GM19467 (cell line): ENCODE data around the gene TNFRSF25.
"Not testable (repeated sequence)": the region's sequence is repeated elsewhere in the genome, so short reads cannot be mapped to it uniquely, and the experiment has no call there.

Experiments
- ATAC-seq: cut with Tn5 transposase; IDR thresholded peaks from one replicate; pipeline ENCODE4 v1.9.1; 2021; ENCODE audit warnings: mild to moderate bottlenecking, moderate library complexity; ENCODE audit not compliant: unreplicated experiment

Gene TNFRSF25

GRCh38 chr1:6437012-6437700 lies 28.8 kb downstream of the TNFRSF25 start:
- not testable (repeated sequence) for ATAC-seq

DNA sequence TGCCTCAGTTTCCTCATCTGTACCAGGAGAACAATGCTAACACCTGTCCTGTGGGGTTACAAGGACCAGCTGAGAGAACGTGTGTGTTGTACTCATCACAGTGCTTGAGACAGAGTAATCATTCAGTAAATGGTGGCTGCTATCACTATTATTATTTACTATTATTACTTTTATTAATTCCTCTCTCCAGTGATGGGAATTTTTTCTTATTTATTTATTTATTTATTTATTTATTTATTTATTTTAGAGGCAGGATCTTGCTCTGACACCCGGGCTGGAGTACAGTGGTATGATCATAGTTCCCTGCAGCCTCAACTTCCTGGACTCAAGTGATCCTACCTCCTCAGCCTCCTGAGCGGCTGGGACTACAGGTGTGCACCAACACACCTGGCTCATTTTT lies 29.7 kb downstream of the TNFRSF25 start:
- not testable (repeated sequence) for ATAC-seq

DNA sequence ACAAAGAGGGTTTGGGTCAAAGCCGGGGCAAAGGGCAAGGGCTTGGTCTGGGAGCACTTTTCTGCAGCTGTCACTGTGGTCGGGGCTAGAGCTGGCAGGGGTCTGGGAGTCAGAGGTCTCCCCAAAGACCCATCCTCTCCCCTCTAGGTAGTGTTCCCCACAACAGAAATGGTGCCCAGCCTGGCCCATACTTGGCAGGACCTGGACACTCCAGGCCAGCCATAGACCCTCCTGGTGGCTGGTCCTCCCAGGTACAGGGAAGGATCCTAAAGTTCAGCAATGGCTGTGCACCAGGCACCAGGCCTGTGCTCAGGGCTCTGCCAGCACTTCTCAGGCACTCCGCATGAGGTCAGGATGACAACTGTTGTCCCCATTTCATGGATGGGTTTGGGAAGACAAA lies 30.4 kb downstream of the TNFRSF25 start:
- no peak for ATAC-seq

- no peak for ATAC-seq
Observed at GRCh38 chr1:6435129-6435528, 30.8 kb downstream of the TNFRSF25 start.

GRCh38 chr1:6434186-6434585 lies 31.8 kb downstream of the TNFRSF25 start:
- no peak for ATAC-seq

DNA sequence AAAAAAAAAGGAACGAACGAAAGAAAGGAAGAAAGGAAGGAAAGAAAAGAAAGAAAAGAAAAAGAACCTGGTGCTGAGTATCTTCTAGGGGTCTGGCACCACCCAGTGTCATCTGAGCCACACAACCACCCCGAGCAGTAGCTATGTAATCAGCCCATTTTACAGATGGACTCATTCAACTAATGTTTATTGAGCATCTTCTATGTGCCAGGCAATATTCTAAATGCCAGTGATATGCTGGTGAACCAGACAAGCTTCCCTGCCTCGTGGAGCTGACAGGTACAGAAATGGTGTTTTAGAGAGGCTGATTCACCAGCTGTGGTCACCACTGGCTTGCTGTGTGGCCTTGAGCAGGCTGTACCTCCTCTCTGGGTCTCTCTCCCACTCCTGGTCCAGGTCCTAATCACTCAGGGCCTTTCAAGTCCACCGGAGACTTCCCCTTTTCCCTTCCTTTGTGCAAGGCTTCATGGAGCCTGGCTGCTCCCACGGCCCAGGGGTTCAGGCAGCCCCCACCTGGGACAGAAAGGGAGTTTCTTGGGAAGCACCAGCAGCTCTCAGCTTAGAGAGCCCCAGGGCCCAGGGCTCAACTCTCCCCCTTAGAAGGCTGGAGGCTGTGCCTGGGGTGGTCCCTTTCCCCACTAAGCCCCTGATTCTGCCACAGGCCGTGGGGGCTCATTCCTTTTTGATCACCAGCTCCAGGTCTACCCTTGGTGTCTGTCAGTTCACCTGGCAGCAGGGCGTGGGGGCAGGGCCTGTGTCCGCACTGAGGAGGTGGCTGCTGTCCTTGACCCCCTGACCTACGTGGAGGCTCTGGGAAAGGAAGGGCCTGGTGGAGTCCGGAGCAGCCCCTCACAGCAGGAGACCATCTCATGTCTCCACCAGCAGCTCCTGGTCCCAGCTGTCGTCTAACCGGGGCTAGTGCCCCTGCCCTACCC lies 34.1 kb downstream of the TNFRSF25 start:
- not testable (repeated sequence) for ATAC-seq

- ATAC-seq = not testable (repeated sequence)
Observed at GRCh38 chr1:6429660-6430411, 36.1 kb downstream of the TNFRSF25 start.

DNA sequence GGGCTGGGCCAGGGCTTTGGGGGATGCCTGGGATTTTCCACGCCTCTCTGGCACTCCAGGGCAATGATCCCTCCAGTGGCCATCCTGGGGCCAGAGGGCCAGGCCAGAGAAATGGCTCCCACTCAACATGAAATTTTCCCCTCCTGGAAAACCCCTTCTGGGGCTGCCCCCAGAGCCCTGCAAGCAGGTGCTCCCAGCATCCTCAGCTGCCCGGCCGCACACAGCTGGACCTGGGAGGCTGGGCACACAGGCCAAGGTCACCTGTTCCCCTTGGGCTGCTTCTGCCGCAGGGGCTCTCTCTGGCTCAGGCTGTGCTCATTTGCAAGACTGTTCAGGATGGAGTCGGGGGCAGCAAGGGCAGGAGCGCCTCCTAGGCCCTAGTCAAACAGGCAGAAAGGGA lies 37.5 kb downstream of the TNFRSF25 start:
- ATAC-seq = not testable (repeated sequence)

DNA sequence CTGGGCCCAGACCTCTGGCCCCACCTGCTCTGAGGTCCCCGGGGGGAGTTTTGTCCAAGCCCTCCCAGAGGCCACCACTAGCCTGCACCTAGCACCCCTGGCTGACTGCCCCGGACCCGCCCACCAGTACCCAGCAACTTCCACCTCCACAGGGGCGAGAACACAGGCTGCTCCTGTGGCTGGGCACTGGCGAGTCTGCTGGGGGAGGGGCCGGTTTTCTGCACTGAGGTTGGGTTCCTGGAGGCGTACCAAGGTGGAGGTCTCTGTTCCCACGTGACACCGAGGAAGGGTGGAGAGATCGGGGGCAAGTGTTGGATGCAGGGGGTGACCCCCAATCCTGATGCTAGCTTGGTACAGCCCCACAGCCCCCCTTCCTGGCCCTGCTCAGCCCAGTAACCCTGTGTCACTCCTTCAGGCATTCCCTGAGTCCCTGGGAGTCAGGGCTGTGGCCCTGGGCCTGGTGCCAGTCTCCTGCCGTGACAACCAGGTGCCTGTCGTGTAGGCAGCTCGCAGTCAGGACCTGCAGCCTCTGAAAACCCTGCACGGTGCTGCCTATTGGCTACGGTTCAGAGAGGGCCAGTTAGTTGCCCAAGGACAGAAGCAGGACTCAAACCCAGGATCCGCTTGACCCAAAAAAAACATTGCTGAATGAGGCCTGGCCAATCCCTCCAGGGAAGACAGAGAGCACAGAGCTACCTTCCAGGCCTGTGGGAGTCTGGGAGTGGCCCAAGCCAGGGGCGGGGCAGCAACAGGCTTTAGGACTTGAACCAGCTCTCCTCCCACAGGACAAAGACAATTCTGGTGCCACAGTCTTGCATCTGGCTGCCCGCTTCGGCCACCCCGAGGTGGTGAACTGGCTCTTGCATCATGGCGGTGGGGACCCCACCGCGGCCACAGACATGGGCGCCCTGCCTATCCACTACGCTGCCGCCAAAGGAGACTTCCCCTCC lies 38.3 kb downstream of the TNFRSF25 start:
- ATAC-seq = no peak

GRCh38 chr1:6426972-6427350 lies 39.0 kb downstream of the TNFRSF25 start:
- ATAC-seq = no peak

DNA sequence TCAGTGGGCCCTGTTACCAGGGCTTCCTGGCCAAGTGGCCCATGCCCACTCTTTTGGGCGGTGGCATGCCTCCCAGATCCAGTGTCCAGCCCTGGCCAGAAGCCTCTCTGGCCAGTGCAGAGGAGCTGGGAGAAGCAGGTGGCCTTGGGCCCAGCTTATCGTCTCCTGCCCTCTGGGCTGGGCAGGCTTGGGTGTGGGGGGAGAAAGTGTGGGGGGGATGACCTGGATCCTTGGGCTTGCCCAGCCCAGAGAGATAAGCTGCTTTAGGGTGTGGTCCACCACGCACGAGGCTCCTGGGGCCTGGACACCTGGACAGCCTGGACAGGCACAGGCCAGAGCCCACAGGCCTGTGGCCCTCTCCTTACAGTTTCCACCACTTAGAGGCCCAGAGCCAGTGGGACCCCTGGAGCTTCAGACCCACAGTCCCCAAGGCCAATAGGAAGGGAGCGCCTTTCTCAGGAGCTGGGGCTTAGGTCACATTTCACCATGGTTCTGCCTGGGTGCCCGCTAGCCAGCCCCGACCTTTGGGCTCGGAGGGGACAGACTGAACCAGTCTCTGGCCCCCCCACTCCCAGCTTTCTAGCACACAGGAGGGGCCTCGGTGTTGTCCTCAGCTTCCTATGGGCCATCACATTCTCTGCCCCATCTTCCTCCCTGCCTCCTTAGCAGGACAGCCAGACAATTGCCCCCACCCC lies 39.5 kb downstream of the TNFRSF25 start:
- no peak for ATAC-seq

GRCh38 chr1:6425658-6426057 lies 40.3 kb downstream of the TNFRSF25 start:
- ATAC-seq = no peak

DNA sequence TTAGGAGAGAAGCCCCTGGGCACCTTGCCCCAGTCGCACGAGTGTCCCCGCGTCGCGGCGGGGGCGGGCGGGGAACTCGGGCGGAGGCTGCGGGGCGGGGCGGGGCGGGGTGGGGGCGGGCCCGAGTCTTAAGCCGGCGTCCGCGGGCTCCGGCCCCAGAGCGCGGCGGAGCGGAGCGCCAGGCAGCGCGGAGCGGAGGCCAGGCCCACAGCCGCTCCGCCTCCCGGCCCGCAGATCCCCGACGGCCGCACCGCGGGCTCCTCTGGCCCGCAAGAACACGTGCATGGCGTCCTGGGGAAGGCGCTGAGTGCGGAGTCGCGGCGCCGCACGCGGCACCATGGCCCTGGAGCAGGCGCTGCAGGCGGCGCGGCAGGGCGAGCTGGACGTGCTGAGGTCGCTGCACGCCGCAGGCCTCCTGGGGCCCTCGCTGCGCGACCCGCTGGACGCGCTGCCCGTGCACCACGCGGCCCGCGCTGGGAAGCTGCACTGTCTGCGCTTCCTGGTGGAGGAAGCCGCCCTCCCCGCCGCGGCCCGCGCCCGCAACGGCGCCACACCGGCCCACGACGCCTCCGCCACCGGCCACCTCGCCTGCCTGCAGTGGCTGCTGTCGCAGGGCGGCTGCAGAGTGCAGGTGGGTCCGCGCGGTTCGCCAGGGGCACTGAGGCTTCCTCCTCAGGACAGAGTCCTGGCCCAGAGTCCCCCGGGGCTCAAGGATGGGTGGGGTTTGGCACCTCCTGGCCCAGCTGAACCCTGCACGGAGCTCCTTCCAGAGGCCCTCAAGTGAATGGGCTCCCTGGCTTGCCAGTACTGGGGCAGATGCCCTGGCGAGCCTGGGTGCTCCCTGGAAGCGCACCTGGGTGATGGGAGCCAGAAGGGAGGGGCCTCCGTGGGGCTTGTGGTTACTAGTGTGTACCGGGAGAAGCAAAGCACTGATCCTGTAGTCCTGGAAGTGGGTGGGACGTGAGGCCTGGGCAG lies 41.1 kb downstream of the TNFRSF25 start, which contains the start of gene ESPN:
ESPN (plus strand) TSS at position 158 of the 975 bp plus-strand sequence; CDS start at position 338, 180 bp downstream.
- no peak for ATAC-seq

- no peak for ATAC-seq
Observed at GRCh38 chr1:6424000-6424565, 41.9 kb downstream of the TNFRSF25 start.

DNA sequence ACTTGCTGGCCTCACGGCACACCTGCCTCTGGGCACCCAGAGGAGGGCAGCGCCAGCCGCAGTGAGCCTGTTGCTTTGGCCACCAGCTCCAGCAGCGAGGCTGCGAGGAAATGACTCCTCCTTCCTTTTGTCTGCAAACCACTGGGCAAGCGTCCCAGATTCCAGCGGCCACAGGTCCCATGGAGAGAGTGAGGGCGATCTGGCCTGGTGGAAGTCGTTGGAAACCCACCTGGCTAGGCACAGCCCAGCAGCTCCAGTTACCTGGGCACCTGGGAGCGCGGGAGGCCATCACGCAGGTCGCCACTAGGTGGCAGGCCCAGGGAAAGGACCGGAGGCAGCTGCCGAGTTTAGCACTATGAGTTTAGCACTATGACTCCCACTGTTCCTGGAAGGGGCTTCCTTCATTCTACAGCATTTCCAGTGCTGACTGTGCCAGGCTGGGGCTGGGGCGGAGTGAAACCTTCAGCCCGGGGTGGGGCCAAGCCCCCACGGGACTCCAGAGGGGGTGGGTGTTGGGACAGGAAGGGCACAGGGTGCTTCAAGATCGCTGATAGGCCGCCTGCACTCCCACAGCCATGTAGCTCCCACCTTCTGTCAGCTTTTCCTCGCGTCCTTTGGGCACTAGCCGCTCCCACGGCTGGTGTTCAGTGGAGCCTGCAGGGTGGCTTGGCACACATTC lies 42.5 kb downstream of the TNFRSF25 start:
- ATAC-seq = no peak

- no peak for ATAC-seq
Observed at GRCh38 chr1:6421266-6421665, 44.7 kb downstream of the TNFRSF25 start.

DNA sequence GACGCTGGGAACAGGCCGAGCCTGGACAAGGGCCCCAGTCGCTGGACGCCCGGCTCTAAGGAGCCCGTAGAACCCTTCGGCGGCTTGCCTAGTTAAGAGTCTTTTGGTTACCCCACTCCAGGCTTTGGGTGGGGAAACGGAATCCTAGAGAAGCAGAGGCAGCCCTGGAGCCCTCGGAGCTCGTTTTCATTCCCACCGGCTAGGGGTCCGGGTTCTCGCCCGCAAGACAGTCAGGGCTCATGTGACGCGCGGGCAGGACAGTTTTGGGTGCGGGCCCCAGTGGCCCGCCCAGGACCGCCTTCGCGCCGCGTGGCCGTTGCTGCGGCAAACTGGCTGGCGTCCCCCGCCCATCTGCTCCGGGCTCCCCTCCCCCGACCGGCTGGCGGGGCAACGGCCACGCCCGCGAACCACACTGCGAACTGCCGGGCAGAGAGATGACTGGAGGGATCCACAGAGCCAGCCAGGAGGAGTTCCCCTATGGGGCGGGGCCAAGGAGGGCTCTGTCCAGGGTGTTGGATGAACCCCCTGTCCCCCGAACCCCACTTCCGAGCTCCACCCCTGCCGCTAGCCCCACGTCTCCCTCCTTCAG lies 45.4 kb downstream of the TNFRSF25 start:
- no peak for ATAC-seq
